Left cardiac atrium (tissue), 4 donors: ENCODE measurements around the gene PIP5KL1. TPM values are rescaled to one million over a fixed set of nuclear protein-coding genes. Genes with fewer than 3 reads are reported as not detected.
A peak's percentile ranks its signal among the peaks of the same experiment; 100 is the strongest.

ENCODE experiments used
- ATAC-seq, 2 donors: fragments of 200-7000 bp; cut with Tn5 transposase; one replicate each; pipeline ENCODE4 v1.9.1; 2020; ENCODE audit warnings: mild to moderate bottlenecking in 2 of 2, moderate library complexity in 2 of 2
- DNase-seq: peaks from one replicate; pipeline ENCODE4 v3.0.0-alpha.2; 2020
- intact Hi-C, 2 donors: fragments of 100-400 bp; cut with DNase I; formaldehyde crosslinking; loops; one replicate each; pipeline versions ENCODE4 v1.14.1 to v1.15.1; 2022 to 2023
- total RNA-seq, 2 donors: library from RNA; stranded (reverse); fragmentation: NEBNext Ultra II Directional; extraction: Animal tissue kit (Norgen Biotek cat#: 25700); gene quantifications; one replicate each; pipeline ENCODE4 v1.2.1, GENCODE V29; 2021
- donor health status: DM: no; HTN: yes; CAD: no.
- donor health status: DM: no; HTN: yes; CAD: no; lungs with severe emphysema.
- donor health status: DM: yes; HTN: yes; CAD: no.
- donor health status: Dilated cardiomyopathy.

Gene PIP5KL1
- total RNA-seq, 2 donors from 2014 or later = 0.50 to 0.99 TPM

DNA sequence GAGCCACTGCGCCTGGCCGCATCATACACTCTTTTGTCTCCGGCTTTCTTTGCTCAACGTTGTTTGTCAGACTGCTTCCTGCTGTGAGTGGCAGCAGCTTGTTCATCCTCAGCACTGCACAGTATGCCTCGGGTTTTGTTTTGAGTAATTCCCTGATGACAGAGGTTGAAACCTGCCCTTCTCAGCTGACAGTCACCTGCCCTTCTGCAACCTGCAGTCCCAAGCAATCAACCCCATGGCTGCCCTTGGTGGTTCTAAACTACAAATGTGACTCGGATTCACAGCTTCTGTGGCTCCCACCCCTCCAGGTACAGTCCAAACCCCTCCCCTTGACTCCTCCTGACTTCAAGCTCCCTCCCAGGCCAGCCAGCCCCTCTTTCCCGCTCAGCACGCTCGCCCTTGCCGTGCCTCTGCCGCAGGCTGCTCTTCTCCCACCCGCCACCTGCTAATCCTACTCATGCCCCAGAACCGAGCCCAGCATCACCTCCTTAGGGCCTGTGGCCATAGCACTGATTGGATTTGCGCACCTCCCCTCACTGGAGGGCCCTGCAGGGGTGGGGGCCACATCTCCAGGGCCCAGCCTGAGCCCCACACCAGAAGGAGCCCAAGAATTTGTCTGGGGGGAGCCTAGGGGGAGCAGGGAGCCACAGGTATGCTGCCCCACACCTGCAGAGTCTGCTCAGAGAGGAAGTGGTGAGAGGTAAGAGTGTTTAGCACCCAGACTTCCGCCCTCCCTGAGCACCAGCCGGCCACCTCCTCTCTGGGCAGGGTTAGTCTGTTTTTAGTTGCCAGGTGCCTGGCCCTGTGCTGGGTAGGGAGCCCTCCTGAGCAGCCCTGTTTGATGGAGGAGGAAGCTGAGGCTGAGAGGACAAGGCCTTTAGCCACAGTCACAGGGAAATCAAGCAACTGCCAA lies 40.1 kb upstream of the PIP5KL1 start:
- ATAC-seq (no peak), DNase-seq (no peak)
- intact Hi-C loops = no loop called here

DNA sequence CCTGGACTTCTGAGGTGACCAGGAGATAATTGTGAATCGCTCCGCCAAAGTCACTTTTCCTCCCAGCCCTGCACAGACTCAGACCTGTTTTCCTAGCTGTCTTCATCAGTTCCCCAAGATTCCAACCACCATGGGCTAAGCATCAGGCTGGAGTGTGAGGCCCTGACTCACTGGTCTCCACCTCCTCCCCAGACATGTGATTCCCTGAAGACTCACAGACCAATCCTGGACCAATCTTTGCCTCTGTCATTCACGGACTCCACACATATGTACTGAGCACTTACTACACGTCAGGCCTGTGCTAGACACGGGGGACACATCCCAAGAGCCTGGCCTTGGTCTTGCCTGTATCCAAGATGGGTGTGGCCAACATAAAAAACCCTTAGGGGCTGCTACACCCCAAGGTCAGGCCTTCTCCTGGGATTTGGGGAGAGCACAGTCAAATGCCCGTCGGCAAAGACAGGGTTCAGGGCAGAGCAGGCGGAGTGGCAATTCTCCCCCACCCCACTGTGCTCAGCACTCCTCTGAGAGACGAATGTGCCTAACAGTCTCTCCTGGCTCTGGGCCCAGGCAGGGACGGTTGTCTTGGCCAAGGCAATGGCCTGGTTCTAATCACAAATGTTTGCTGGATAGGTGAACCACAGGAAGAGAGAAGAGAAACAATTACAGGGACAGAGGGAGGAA lies 38.3 kb upstream of the PIP5KL1 start:
- ATAC-seq (peak in 1 of 2 donors; percentile 55), DNase-seq (peak; percentile 70)
- intact Hi-C loops = no loop called here

DNA sequence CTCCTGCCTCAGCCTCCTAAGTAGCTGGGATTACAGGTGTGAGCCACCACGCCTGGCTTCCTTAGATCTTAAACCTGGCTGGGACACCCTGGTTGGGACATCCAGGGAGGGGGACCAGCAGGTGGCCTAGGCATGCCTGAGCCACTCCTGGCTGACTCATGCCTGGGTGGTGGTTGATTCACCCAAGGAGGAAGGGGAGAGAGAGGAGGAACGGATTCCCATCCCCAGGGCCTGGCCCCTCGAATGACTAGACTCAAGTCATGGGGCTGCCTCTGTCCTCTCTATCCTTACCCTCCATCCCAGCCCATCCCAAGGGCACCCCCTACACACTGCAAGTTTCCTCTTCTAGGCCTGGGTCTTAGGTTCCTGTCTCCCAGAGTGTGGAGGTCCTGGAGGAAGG lies 37.5 kb upstream of the PIP5KL1 start:
- intact Hi-C loops = no loop called here
- DNase-seq (no peak), ATAC-seq (no peak)

DNA sequence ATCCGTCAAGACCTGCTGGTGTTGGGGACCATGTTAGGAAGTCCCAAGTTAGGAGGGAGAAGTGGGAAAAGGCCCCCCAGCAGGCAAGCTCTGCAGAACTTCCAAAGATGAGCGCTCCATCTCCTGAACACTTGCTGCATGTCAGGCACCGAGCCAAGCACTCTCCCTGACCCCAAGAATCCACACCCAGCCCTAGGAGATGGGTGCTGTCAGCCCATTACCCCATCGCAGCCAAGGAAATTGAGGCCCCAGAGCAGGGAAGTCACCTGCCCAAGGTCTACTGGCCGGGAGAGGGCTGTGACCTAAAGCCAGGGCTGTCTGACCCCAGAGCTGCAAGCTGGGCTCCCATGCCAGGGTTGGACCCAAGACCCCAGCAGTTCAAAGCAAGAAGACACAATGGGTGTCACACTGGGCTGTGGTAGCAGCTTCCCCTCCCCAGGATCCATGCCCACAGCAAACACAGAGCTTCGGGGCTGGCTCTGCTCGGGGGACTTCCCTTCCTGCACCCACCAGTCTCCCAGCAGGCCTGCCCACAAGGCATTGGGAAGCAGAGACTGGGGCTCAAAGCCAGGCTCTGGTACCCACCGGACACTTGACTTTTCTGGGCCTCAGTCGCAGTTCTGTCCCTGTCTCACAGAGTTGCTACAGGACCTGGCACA lies 36.7 kb upstream of the PIP5KL1 start:
- no peak for DNase-seq
- no peak for ATAC-seq
- intact Hi-C loops = no loop called here

DNA sequence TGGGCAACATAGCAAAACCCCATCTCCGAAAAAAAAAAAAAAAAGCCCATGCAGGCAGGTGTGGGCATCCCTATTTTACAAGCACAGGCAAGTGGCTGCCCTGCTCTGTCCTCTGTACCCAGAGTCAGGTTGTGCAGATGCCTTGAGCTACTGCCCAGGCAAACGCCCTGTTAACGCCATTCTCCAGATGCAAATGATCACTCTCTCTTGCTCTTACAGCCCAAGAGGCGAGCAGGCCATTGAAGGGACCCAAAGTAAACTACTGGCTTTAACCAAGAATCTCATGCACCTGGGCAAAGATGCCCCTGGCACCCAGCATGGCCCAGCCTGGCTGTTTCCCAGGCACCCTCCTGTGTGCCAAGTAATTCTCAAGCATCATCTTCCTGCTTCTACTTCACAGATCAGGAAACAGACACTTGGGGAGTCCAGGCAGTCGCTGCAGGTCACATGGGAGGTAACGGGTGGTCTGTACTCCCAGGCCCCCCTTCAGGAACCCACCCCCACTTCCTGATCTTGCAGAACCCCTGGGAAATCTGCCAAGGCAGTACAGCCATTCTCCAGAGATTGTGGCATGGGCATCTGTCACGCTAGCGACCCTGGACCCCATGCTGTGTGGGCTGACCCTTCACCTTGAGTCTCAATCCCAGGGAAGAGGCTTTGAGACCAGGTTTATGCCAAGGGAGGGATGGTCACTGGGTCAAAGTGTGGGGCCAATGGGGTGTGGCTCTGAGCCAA lies 36.0 kb upstream of the PIP5KL1 start:
- intact Hi-C loops = no loop called here
- no peak for DNase-seq
- no peak for ATAC-seq

DNA sequence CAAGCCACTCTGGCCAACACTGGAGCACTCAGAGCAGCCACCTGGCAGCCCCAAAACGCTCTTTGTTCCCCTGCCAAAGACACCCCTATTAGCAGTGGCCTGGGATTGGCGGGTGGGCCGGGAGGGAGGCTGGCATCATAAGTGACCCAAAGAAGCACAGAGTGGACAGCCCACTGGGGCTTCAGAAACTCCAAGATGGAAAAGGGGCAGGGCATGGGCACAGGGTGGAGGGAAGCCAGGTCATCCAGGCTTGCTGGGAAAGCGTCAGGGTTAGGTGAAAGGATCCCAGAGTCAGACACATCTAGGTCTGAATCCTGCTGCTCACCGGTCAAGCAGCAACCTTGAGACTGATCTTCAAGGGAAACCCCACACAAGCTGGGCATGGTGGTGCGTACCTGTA lies 35.4 kb upstream of the PIP5KL1 start:
- ATAC-seq (peak; percentile 4 to 17), DNase-seq (no peak)
- intact Hi-C loops = no loop called here

DNA sequence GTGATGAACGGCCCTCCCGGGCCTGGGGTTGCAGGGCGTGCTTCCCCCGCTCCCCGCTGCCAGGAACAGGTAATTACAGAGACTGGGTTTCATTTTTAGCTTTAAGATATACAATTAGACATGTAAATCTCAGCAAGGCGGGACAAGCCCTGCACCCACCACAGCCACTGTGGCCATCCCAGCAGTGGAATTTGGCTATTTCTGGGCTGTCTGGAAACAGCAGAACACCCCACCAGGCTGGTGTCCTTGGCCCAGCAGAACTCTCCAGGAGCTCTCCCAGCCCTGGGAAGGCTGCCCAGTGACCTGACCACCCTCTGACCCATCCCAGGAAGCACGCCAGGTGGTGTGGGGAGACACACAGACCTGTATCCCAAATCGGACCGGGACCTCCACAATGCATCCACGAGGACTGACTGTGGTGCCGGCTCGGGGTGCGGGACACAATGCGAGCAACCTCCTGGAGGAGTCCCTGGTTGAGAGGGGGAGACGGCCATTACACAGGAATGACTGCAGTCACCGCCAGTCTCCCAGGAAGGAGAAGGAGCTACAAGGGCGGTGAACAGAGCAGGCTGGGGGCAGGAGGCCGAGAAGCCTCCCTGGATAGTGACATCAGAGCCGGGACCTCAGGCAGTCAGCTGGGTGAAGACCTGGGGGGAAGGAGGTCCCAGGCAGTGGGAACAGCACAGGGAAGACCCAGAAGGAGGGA lies 32.9 kb upstream of the PIP5KL1 start:
- DNase-seq (no peak), ATAC-seq (no peak)
- intact Hi-C loops = no loop called here

DNA sequence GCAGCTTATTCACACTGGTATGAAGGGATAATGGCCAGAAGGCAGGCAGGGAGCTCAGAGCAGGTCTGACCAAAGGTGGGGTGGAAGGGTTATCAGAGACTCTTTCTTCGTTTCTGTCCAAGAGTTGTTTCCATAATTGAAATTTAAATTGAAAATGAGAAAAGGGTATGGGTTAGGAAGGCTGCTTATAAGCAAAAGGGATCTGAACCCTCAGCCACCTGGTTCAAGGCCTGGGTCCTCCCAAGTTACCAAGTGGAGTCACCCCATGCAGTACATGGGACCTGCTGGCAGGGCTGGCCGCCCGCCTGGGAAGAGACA lies 32.4 kb upstream of the PIP5KL1 start:
- ATAC-seq (no peak), DNase-seq (no peak)
- intact Hi-C loops = no loop called here

DNA sequence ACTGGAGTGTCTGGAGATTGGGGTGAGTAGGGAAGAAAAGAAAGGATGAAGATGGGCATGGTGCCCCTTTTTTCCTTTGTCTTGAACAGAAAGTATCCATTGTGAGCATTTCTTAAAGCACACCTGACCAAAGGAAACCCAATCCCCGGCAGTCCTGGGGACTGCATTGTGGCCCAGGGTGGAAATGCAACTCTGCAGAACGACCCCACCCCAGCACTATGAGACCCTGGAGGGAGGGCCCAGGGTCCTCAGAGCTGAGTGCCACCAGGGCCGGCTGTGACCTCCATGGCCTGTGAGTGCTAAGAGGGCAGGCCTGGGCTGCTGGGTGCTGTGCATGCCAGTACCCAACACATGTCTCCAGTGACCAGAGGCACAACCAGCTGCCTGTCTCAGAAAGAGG lies 31.7 kb upstream of the PIP5KL1 start:
- no peak for ATAC-seq
- DNase-seq = no peak
- intact Hi-C loops = no loop called here

DNA sequence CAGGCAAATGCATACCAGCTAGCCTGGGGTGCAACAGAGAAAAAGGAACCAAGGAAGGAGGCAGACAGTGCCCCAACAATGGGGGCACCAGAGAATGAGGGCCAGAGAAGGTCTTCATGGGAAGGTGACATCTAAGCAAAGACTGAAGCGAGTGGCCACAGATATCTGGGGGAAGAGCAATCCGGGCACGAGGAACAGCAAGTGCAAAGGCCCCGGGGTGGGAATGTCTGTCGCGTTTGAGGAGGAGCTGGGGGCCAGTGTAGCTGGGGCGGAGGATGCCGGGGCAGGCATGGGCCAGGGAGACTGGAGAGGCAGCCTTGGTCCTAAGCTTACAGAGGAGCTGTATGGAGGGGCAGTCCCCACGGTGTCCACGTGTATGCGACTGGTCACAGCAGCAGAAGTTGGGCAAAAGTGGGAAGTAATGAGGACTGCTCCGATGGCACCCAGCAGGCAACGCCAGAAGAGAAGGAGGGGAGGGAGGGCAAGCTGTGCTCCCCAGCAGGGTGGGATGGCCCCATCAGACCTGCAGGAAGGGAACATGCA lies 31.1 kb upstream of the PIP5KL1 start:
- ATAC-seq (no peak), DNase-seq (no peak)
- intact Hi-C loops = no loop called here

DNA sequence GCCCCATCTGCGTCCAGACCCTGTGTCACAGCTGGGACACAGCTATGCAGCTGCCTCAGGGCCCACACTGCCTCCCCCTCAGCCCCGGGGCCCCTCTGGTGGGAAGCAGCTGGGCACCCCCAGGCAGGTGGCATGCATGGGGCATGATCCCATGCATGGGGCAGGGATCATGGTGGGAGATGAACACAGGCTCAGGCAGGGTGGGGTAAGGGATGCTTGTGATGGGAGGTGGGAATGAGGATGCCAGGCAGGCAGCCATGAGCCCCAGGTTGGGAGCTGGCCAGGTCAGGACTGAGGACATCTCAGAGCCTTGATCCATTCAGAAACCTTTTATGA lies 30.5 kb upstream of the PIP5KL1 start:
- DNase-seq = no peak
- no peak for ATAC-seq
- intact Hi-C loops = no loop called here

DNA sequence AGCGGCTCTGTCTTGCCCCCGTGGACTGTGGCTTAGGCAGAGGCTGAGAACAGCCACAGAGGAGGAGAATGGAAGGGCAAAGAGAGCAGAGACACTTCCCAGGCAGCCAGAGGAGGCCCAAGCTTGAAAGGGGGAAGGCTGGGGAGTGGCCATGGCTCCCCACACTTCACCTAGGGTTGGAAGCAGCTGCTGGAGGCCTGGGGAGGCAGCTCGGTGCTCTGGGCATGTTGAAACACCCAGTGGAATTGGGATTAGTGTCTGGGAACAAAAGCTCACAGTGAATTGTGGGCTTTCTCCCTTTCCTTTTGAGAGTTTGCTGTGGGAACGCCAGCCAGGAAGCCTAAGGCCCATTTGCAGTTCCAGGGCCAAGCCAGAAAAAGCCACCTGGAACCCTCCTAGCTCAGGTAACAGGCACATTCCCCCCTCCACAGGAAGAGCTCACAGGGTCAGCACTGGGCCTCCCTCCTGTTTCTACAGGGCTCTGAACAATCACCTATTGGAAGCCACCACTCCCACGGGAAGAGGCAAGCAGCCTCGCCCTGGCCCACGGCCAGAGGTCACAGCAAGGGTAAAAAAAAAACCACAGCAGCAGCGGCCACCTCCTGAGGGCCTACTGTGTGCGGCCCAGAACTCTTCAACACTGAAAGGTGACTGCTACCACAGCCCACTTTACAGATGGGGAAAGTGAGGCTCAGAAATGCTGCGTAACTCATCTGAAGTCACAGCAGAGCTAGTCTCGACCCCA lies 30.0 kb upstream of the PIP5KL1 start:
- DNase-seq (no peak), ATAC-seq (no peak)
- intact Hi-C loops = no loop called here

DNA sequence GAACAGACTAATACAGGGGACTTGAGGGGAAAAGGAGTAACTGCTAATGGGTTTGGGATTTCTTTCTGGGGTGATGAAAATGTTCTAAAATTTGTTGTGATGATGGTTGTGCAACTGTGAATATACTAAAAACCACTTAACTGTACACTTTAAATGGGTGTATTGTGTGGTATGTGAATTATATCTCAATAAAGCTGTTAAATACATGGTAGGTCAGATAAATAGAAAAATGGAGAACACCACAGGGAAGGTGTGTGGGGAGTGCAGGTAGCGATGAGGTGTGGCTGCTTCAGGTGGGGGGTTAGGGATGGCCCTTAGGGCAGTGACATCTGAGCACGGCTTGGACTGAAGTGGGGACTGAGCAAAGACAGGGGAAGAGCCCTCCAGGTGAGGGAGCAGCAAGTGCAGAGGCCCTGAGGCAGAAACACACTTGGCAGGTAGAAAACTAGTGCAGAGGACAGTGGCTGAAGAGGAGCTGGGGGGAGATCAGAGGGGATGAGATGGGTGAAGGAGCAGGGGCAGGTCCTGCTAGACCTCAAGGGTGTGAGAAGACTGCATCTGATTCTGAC lies 29.3 kb upstream of the PIP5KL1 start:
- intact Hi-C loops = no loop called here
- ATAC-seq (no peak), DNase-seq (no peak)

DNA sequence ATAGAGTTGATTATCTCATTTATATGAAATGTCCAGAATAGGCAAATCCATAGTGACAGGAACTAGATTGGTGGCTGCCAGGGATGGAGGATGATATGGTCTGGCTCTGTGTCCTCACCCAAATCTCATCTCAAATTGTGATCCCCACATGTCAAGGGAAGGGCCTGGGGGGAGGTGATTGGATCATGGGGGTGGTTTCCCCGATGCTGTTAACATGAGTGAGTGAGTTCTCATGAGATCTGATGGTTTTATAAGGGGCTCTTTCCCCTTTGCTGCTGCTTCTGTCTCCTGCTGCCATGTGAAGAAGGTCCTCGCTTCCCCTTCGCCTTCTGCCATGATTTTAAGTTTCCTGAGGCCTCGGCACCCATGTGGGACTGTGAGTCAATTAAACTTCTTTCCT lies 28.8 kb upstream of the PIP5KL1 start:
- intact Hi-C loops = no loop called here
- DNase-seq (no peak), ATAC-seq (no peak)

DNA sequence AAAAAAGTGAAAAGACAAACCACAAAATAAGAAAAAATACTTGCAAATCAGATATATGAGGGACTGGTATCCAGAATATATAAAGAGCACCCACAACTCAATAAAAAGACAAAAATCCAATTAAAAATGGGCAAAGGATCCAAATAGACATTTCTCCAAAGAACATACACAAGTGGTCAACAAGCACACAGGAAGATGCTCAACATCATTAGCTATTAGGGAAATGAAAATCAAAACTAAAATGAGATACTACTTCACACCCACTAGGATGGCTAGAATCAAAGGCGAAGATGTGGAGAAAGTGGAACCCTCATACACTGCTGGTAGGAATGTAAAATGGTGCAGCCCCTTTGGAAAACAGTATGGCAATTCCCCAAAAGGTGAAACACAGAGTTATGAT lies 28.2 kb upstream of the PIP5KL1 start:
- ATAC-seq (no peak), DNase-seq (no peak)
- intact Hi-C loops = no loop called here

DNA sequence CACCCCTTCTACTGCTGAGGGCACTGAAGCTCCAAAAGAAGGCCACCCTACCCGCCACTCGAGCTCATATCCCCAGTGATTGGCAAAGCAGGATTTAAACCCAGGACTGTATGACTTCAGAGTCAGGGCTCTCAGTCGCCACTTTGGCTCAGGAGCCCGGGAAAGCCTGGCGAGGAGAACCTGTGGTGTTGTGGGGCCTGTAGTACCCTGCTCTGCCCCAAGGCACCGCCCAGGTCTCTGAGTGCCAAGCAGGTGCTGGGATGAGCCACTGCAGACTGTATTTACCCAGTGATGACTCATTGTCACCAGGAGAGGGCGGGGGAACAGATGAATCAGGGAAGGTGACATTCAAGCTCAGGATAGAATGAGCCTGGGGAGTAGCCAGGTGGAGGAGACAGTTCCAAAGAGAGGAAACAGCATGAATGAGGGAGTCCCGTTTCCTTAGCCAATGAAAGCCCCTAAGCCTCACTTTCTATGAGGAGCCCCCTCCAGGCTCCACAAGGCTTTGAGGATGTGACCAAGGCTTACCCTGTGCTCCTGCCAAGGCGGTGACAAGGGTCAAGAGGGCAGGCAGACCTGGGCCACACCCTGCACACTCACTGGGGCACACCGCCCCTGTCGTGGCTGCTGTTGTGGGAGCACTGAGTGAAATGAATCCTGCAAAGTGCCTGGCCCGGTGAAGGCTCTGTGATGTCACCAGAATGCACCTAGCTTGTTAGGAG lies 24.9 kb upstream of the PIP5KL1 start:
- DNase-seq = no peak
- intact Hi-C loops = no loop called here
- ATAC-seq = peak; percentile 74 to 86

DNA sequence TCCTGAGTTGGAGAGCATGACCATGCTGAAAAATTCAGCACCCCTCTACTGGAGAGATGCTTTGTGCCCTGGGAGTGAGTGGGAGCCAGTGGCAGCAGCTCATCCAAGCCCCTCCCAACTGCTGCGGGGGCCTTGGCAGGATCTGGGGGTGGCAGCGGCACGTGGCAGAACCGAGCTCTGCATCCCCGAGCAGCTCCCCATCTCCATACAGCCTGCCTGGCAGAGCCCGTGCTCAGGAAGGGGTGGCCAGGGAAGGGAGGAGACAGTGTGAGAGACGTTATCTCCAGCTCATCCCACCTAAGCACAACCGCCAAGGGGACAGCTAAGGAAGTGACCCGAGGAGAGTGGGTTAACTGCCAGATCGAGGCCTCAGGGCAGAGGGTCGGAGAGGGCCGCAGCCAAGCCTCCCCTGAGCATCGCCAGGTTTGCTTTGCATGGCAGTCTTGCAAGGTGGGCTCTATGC lies 24.3 kb upstream of the PIP5KL1 start:
- ATAC-seq = peak; percentile 13 to 23
- intact Hi-C loops = no loop called here
- no peak for DNase-seq
